Measurements from ENCODE around the gene AMMECR1L.

DNA sequence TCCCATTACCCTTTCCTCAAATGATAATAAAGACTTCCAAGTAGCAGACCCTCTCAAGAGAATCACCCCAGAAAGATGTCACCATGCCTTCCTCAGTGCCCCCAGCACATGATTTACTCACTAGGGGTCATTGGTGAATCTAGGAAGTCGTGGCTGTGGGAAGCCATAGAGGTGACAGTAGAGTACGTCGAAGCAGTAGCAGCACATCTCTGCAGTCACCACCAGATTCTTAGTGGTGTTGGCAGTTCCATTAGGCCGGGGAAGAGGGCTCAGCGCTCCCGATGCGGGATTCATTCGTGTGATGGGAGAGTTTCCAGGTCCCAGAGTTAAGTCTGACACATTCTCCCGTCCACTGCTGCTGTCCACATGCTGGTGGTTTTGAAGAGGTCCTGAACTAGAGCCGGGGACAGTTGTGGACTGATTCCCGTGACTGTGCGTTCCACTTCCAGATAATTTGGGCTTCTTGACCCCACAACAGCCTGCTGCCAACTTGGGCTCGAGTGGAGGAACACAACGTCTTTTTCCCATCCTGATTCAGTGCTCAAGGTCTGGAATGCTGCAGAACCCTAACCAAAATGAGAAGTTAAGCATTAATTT is 12.0 kb downstream of the AMMECR1L start:
- TF ChIP-seq POLR2AphosphoS5 (IDR thresholded peaks at IDR 0.05; ENCODE audit: low read depth, low read length) = no peak
- TF ChIP-seq POLR2A (IDR thresholded peaks at IDR 0.05; ENCODE audit: low read depth, low read length) = no peak
- no peak for TF ChIP-seq TAF1 (IDR thresholded peaks at IDR 0.05; ENCODE audit: borderline replicate concordance, low read depth, low read length)
